Heart left ventricle (tissue), 16 donors: ENCODE measurements around the gene UBE2E3. TPM values are rescaled to one million over a fixed set of nuclear protein-coding genes. Genes with fewer than 3 reads are reported as not detected.

ENCODE experiments used
- ATAC-seq, 4 donors: fragments of 200-7000 bp; cut with Tn5 transposase; one replicate each; pipeline ENCODE4 v1.9.1; 2020 to 2022; ENCODE audit warnings: moderate library complexity in 4 of 4, mild to moderate bottlenecking in 3 of 4, moderate number of reproducible peaks in 1 of 4
- DNase-seq, 5 donors: peaks; one replicate each; pipeline ENCODE4 v3.0.0-alpha.2; 2020
- H3K27ac ChIP-seq, 12 donors: fragments of 200-600 bp; sonication (generic) in 4 of 12; one replicate each; pipeline versions ENCODE4 v1.5.0 to v1.8.0; 2016 to 2022; ENCODE audit warnings: mild to moderate bottlenecking in 2 of 12
- H3K27me3 ChIP-seq, 9 donors: fragments of 200-600 bp; sonication (generic) in 2 of 9; one replicate each; pipeline versions ENCODE4 v1.5.1 to v1.8.0; 2016 to 2022; ENCODE audit warnings: mild to moderate bottlenecking in 3 of 9
- H3K36me3 ChIP-seq, 9 donors: fragments of 200-600 bp; sonication (generic) in 2 of 9; one replicate each; pipeline versions ENCODE4 v1.5.0 to v1.8.0; 2018 to 2022; ENCODE audit warnings: mild to moderate bottlenecking in 2 of 9
- H3K4me1 ChIP-seq, 12 donors: fragments of 200-600 bp; sonication (generic) in 4 of 12; one replicate each; pipeline versions ENCODE4 v1.5.0 to v1.8.0; 2016 to 2022; ENCODE audit warnings: mild to moderate bottlenecking in 3 of 12
- H3K4me3 ChIP-seq, 12 donors: fragments of 200-600 bp; sonication (generic) in 4 of 12; one replicate each; pipeline versions ENCODE4 v1.5.0 to v1.8.0; 2017 to 2022; ENCODE audit warnings: mild to moderate bottlenecking in 9 of 12, moderate library complexity in 4 of 12
- H3K9me3 ChIP-seq, 12 donors: fragments of 200-600 bp; sonication (generic) in 4 of 12; one replicate each; pipeline versions ENCODE4 v1.5.0 to v1.8.0; 2016 to 2022; ENCODE audit warnings: mild to moderate bottlenecking in 1 of 12
- POLR2A ChIP-seq, 2 donors: fragments of 450-650 bp; IDR thresholded peaks; one replicate each; pipeline ENCODE4 v1.6.1; 2017; ENCODE audit warnings: antibody characterized with exemption in 2 of 2, mild to moderate bottlenecking in 2 of 2, moderate library complexity in 2 of 2
- WGBS, 4 donors: extraction: QIAGEN DNeasy Blood & Tissue Kit in 2 of 4; methylation state at CpG; one replicate each; pipeline versions ENCODE4 v1.1.5 to v1.1.7; 2013 to 2018; 5-methylcytosine and 5-hydroxymethylcytosine counted together
- intact Hi-C, 10 donors: fragments of 100-400 bp; cut with DNase I; formaldehyde crosslinking; loops; one replicate each; pipeline versions ENCODE4 v1.11.1 to v1.14.2; 2022
- polyA plus RNA-seq, 2 donors: library from polyadenylated mRNA; stranded (reverse); fragments of 200-250 nt; gene quantifications; one replicate each; pipeline ENCODE4 v1.2.3, GENCODE V29; 2013
- total RNA-seq, 9 donors: library from RNA; depleted of rRNA in 2 of 9; stranded (reverse); fragments of >200 nt in 2 of 9; fragmentation: NEBNext Ultra II Directional in 3 of 9; extraction: Animal tissue kit (Norgen Biotek cat#: 25700) in 3 of 9; gene quantifications; one replicate each; pipeline versions ENCODE4 v1.1.0 to v1.2.4, GENCODE V29; 2016 to 2023
- TF ChIP-seq, protein P1 (sequence below), 12 donors: fragments of 200-600 bp; sonication (generic) in 4 of 12; IDR thresholded peaks; one replicate each; pipeline versions ENCODE4 v1.5.0 to v1.8.0; 2018 to 2022; ENCODE audit warnings: antibody characterized with exemption in 12 of 12, mild to moderate bottlenecking in 5 of 12
- donor health status: ischemic (EF 13 %, LVEDD 7.1; RV severe dilation, severe dysfunction).
- donor health status: healthy with polysubstance abuse.
- donor health status: DM: no; HTN: yes; CAD: no.
- donor health status: DM: no; HTN: no; CAD: no.
- donor health status: ischemic (EF 25% LVEDD 6.9; RV normal size, moderate dysfunction).
- donor health status: ischemic (EF 25% LVEDD 5.7; RV mildly dilated, moderate dysfunction).
- donor health status: healthy.
- donor health status: DM: yes; HTN: yes; CAD: no.
- donor health status: ischemic (EF 35%, LVEDD 5.7; RV mildly dilated, moderate dysfunction).
- donor health status: nonischemic (EF 11% LVEDD 7.7; RV severe dilation, severe dysfunction).
- donor health status: DM: yes; HTN: yes; CAD: no.
- donor health status: PGD.
- donor health status: ischemic (EF 29% LVEDD 5.4; RV normal size, mild dysfunction).
- donor health status: nonischemic (EF 23%, LVEDD 6.1; RV moderate dilation, normal function).

UBE2E3 gene
- total and polyA plus RNA-seq, 11 donors, result 27.0 to 66.5 (median 52.0) TPM

DNA sequence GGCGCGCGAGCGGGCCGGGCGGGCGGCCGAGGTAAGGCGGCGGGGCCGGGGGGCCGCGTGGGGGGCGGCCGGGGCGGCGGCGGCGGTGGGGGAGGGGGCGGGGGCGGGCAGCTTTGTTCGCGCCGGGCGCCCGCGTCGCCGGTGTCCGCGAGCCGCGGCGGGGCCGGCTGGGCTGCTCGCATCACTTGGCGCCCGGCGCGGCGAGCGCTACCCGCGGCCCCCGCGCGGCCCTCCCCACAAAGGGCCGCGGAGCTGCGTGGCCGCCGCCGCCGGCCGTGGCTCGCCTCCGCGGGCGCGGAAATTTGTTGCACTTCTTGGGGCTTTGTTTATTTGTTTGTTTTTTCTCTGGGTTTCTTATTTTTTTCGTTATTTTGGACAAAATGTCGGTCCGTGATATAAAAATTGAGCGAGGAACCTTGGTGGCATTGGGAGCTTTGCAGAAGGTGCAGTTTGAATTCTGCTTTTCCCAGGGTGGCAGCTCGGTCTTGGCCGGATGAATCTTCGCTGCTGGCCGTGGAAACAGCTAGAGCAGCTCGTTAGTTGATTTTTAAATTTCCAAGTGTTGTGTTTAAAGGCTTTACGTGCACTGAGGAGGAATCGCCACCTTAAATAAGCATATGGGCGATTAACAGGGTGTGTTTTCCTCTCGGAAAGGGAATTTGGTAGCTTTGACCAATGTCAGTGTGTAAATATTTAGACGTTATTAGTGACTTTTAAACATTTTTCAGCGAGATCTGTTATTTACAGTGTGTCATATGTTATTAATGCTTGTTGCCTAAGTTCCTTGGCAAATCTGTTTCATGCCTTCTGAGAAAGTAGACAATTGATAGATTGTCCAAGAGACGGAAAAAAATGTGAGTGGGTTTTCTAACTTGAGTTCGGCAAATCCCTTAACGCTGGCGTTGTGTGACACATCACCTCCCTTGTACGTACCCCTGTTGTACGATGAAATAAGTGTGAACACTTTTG is 822 bp downstream of the UBE2E3 start:
- ATAC-seq, result peak in 1 of 4 donors; percentile 21
- peak overlapping the region; percentile 44 to 86 (median 72) for H3K4me3 ChIP-seq
- no peaks in the 10 kb centered on the region for H3K27me3 ChIP-seq
- intact Hi-C loops, result loop anchor here in 1 of 10 donors (5.0 kb wide), 1 partner anchor 76 kb away; no protein-coding TSS in a partner anchor
- peaks cover 0 to 52% (median 38%) of the 10 kb centered on the region in 12 donors for H3K4me1 ChIP-seq
- peaks cover 0 to 14% (median 3%) of the 10 kb centered on the region in 9 donors for H3K36me3 ChIP-seq
- TF ChIP-seq, protein P1, sequence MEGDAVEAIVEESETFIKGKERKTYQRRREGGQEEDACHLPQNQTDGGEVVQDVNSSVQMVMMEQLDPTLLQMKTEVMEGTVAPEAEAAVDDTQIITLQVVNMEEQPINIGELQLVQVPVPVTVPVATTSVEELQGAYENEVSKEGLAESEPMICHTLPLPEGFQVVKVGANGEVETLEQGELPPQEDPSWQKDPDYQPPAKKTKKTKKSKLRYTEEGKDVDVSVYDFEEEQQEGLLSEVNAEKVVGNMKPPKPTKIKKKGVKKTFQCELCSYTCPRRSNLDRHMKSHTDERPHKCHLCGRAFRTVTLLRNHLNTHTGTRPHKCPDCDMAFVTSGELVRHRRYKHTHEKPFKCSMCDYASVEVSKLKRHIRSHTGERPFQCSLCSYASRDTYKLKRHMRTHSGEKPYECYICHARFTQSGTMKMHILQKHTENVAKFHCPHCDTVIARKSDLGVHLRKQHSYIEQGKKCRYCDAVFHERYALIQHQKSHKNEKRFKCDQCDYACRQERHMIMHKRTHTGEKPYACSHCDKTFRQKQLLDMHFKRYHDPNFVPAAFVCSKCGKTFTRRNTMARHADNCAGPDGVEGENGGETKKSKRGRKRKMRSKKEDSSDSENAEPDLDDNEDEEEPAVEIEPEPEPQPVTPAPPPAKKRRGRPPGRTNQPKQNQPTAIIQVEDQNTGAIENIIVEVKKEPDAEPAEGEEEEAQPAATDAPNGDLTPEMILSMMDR (IDR thresholded peaks at IDR 0.05), result no peak
- no peak for TF ChIP-seq POLR2A (IDR thresholded peaks at IDR 0.05)
- peak overlapping the region in 11 of 12 donors; percentile 49 to 91 (median 81) for H3K27ac ChIP-seq
- DNase-seq, result peak; percentile 17 to 67 (median 40)
- 0 to 1% (median 0%) methylated on average over 42 to 81 of the region's 81 CpGs for WGBS, 4 donors
- no peaks in the 10 kb centered on the region for H3K9me3 ChIP-seq

DNA sequence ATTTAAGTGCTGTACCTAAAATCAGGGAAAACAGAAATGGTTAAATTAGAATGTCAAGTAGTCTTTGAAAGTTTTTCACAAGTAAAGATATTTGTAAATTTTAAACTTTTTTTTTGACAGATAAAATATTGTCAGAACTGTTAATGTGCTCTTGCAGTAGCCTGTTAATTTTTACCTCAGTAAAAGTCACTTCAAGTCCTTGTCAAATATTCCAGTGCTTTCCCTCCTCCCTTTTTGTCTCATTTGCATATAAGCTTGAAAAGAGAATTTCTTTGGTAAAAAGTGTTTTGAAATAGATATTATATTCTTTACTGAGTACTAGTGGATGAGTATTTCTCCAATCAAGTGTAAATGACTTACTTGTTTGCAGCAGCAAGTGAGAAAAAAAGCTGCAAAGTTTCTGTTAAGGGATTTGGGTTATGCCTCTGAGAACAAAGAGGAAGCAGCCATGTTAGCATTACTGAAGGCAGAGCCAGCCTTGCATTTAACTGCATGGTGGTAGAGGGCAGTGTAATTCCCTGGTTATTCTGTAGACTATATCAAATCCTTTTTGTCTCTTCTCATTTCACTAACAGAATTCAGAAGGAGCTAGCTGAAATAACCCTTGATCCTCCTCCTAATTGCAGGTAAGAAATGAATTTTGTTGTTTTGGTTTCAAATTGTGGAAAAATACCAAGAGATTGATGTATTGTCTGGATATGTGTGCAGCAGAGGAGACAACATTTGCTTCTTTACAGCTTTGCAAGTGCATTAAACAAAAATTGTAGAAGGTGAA is 3.2 kb downstream of the UBE2E3 start:
- no peaks in the 10 kb centered on the region for H3K9me3 ChIP-seq
- H3K27me3 ChIP-seq, result no peaks in the 10 kb centered on the region
- no peak for TF ChIP-seq POLR2A (IDR thresholded peaks at IDR 0.05)
- TF ChIP-seq, protein P1 (IDR thresholded peaks at IDR 0.05), result peak in 6 of 12 donors; percentile 27 to 54 (median 37)
- peaks cover 0 to 60% (median 41%) of the 10 kb centered on the region in 12 donors for H3K4me1 ChIP-seq
- H3K36me3 ChIP-seq, result peaks cover 0 to 14% (median 3%) of the 10 kb centered on the region in 9 donors
- intact Hi-C loops, result loop anchor here in 1 of 10 donors (5.0 kb wide), 1 partner anchor 74 kb away; no protein-coding TSS in a partner anchor
- ATAC-seq, result peak in 2 of 4 donors; percentile 39 to 49
- H3K4me3 ChIP-seq, result peak overlapping the region in 4 of 12 donors; percentile 4 to 29 (median 8)
- peak in 2 of 5 donors; percentile 18 to 36 for DNase-seq
- peak overlapping the region in 2 of 12 donors; percentile 8 to 15 for H3K27ac ChIP-seq

DNA sequence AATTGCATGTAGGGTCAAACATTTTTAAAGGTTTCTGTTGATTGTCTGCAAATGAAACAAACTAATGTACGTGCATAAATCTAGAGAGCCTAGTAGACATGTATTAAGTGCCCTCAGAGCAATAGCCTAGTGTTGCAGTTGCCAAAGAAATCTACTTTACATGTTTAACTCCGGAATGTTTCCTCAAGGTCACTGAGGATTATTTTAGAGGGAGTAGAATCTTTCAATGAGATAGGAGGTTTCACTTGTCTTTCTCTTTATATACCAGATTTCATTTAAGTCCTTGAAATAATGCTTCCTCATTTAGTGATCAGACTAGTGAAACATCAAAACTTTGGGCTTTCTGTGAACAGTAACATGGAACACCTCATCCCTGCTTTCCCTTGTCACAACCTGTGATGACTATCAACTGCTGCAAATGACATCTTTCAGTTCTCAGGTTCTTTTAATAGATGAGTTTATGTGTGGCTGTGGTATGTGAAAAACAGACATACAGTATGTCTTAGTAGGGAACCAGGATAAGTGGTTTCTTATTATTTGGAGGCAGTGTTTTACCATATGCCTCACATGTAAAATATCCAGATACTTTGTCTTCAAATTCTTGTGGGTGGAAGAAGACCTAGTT is 5.5 kb downstream of the UBE2E3 start:
- Histone ChIP-seq H3K9me3 (no peaks in the 10 kb centered on the region), H3K4me3 (no peak overlapping the region), H3K36me3 (peaks cover 0 to 21% (median 5%) of the 10 kb centered on the region in 9 donors), H3K4me1 (peaks cover 0 to 51% (median 36%) of the 10 kb centered on the region in 12 donors), H3K27ac (no peak overlapping the region), H3K27me3 (no peaks in the 10 kb centered on the region)
- intact Hi-C loops, result no loop called here
- DNase-seq, result no peak
- ATAC-seq, result peak in 1 of 4 donors; percentile 28
- TF ChIP-seq, protein P1 (IDR thresholded peaks at IDR 0.05), result no peak
- TF ChIP-seq POLR2A (IDR thresholded peaks at IDR 0.05), result no peak
- WGBS, 4 donors, result 38 to 53% (median 45%) methylated on average over 2 of the region's 2 CpGs
